Measurements from ENCODE around the gene KCNQ4. TPM values are rescaled to one million over a fixed set of nuclear protein-coding genes. Genes with fewer than 3 reads are reported as not detected.
A peak's percentile ranks its signal among the peaks of the same experiment; 100 is the strongest.

The KCNQ4 gene
- total and polyA plus RNA-seq, 2 of the 8 experiments (the other 6 are each of a cell fraction or from before 2014, with no cell fraction given) = 2.2 to 3.9 TPM

GRCh38 chr1:40815420-40815819, 31.8 kb downstream of the KCNQ4 start:
- CTCF ChIA-PET (ENCODE audit: partially characterized antibody) = interaction anchor here (0.7 to 1.0 kb wide), 3 partner anchors 44 to 146 kb away, joined by 3 to 4 read pairs (median 4); no protein-coding TSS in a partner anchor
- 88% methylated on average over 9 of the region's 9 CpGs; no CpG with 5 or more reads in 1 of the 2 experiments for WGBS, 2 experiments (ENCODE audit: extremely low coverage in 1 of 2, insufficient coverage in 1 of 2, insufficient read length in 1 of 2, insufficient replicate concordance in 2 of 2, low coverage in 1 of 2, low lambda C conversion rate in 2 of 2, missing lambda C conversion rate in 1 of 2)

More at GRCh38 chr1:40815420-40815819, 31.8 kb downstream of the KCNQ4 start:
- POLR2A ChIA-PET (ENCODE audit: partially characterized antibody) = interaction anchor here (1.9 kb wide), 1 partner anchor 9 kb away, joined by 6 read pairs; no protein-coding TSS in a partner anchor
- no peak for FAIRE-seq
- Histone ChIP-seq H2BK120ac (replicated peaks; ENCODE audit: low read depth, low read length) (no peak overlapping the region), H3K4me3 (ENCODE audit: extremely low read depth in 1 of 4, insufficient read depth in 2 of 4, low read depth in 3 of 4, low read length in 4 of 4) (no peak overlapping the region), H2BK12ac (ENCODE audit: low read depth, low read length) (no peak overlapping the region), H3K18ac (ENCODE audit: extremely low read depth, low read length) (no peak overlapping the region), H3K27me3 (replicated peaks in 1 of 4; ENCODE audit: control insufficient read depth in 3 of 4, extremely low read depth in 1 of 4, insufficient read depth in 3 of 4, low read length in 3 of 4) (peaks cover 0 to 5% (median 2%) of the 10 kb centered on the region in 4 experiments; a peak in 4 of 7 replicates), H2AFZ (ENCODE audit: low read length) (no peak overlapping the region), H4K5ac (ENCODE audit: insufficient read length, low read depth, low read length) (no peak overlapping the region), H3K4me1 (replicated peaks in 1 of 4; ENCODE audit: control insufficient read depth in 3 of 4, insufficient read depth in 4 of 4, low read length in 3 of 4) (peaks cover 0 to 6% (median 4%) of the 10 kb centered on the region in 4 experiments; a peak in 4 of 7 replicates), H2AK5ac (ENCODE audit: low read depth, low read length) (no peak overlapping the region; the same call in 1 of the 2 replicates), H3K4ac (replicated peaks; ENCODE audit: insufficient read length, low read depth, low read length) (no peak overlapping the region), H3K23me2 (ENCODE audit: low read depth, low read length) (peaks cover 7% of the 10 kb centered on the region; the same call in 1 of the 2 replicates), H4K8ac (ENCODE audit: extremely low read depth, insufficient read depth, low read length) (no peak overlapping the region), H2BK20ac (ENCODE audit: low read length) (no peak overlapping the region), H3K79me1 (ENCODE audit: low read depth, low read length) (no peaks in the 10 kb centered on the region), H4K20me1 (replicated peaks in 1 of 2; ENCODE audit: control insufficient read depth in 1 of 2, insufficient read depth in 2 of 2, low read length in 2 of 2) (no peaks in the 10 kb centered on the region), H3K36me3 (ENCODE audit: control insufficient read depth in 2 of 4, insufficient read depth in 4 of 4, low read length in 3 of 4) (no peaks in the 10 kb centered on the region), H3K9me3 (ENCODE audit: insufficient read depth in 2 of 2, low read depth in 1 of 2, low read length in 1 of 2) (no peaks in the 10 kb centered on the region), H3K27ac (ENCODE audit: low read depth, low read length) (no peak overlapping the region), H3K23ac (ENCODE audit: insufficient read length) (no peak overlapping the region), H2BK15ac (ENCODE audit: low read length) (no peak overlapping the region), H3K56ac (replicated peaks; ENCODE audit: insufficient read length, low read depth, low read length) (no peak overlapping the region), H2BK5ac (ENCODE audit: low read depth, low read length) (no peak overlapping the region), H4K91ac (replicated peaks; ENCODE audit: insufficient read length, low read length) (no peak overlapping the region), H3K79me2 (ENCODE audit: control insufficient read depth in 1 of 2, insufficient read depth in 2 of 2, low read length in 2 of 2) (no peaks in the 10 kb centered on the region), H3K9ac (replicated peaks in 1 of 4; ENCODE audit: extremely low read depth in 1 of 4, low read depth in 3 of 4, low read length in 3 of 4) (no peak overlapping the region), H3K14ac (ENCODE audit: insufficient read length) (no peak overlapping the region), H3K4me2 (ENCODE audit: insufficient read depth in 1 of 2, low read depth in 2 of 2, low read length in 2 of 2) (no peak overlapping the region)
- TF ChIP-seq MAFK (IDR thresholded peaks at IDR 0.05; ENCODE audit: low read depth, low read length) (peak; percentile 96), RAD21 (IDR thresholded peaks at IDR 0.05 in 1 of 2, conservative IDR thresholded peaks at IDR 0.05 in 1 of 2; ENCODE audit: low read depth in 2 of 2, low read length in 2 of 2) (no peak)
- DNase-seq (ENCODE audit: low read depth in 1 of 2, low spot score in 2 of 2) = no peak
